Measurements from ENCODE around the gene TMEM201.

TMEM201 gene

GRCh38 chr1:9588551-9589143 lies at the start of gene TMEM201:
Gene TMEM201, plus strand, starts transcription at chr1:9588911. Its CDS starts 20 bp downstream, at chr1:9588931.
- in situ Hi-C loops (cut with MboI; ENCODE audit: low pct_unique_long_range_greater_than_20kb, low sequenced_read_pairs, unreplicated experiment), result no loop called here
- TF ChIP-seq CTCF (IDR thresholded peaks at IDR 0.05; ENCODE audit: extremely low read depth, insufficient read depth, missing control alignments), result peak; percentile 82

GRCh38 chr1:9539165-9539828 lies 49.4 kb upstream of the TMEM201 start, which contains the start of gene SLC25A33:
Gene SLC25A33, plus strand, starts transcription at chr1:9539465. Its CDS starts 227 bp downstream, at chr1:9539692.
- peak; percentile 99 for DNase-seq (ENCODE audit: low spot score)
- in situ Hi-C loops (cut with MboI; ENCODE audit: low pct_unique_long_range_greater_than_20kb, low sequenced_read_pairs, unreplicated experiment), result no loop called here
- TF ChIP-seq CTCF (IDR thresholded peaks at IDR 0.05; ENCODE audit: extremely low read depth, insufficient read depth, missing control alignments), result no peak

More at GRCh38 chr1:9588551-9589143, at the start of gene TMEM201:
- peak; percentile 98 for DNase-seq (ENCODE audit: low spot score)

DNA sequence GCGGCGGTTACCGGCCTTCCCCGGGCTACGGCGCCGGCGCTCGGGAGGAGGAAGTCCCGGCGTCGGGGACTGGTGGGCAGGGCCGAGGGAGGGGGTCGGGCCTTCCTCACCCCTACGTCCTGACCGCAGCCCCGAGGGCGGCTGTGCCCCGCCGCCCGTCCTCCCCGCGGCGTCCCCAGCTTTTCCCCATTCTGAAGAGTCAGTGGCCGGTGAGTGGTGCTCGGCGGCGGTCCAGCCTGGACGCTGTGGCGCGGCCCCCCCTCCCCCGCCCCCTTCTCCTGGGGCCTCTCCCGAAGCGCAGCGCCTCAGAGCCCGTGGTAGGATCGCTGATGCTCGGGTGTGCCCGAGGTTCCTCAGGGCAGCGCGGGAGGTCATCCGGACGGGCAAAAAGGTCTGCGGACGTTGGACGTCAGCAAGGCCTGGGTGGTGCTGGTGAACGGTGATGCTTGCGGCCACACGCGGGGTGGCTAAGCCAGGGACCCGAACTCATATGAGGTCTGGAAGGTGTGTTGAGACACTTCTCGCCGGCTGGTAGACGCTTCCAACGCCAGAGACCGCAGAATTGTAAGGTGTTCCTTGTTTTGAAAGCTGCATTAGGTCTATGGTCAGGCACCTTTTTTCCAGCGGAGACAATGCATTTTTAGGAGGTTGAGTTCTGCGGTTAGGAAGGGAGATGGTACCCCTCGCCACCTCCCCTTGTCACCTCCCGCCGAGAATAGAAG lies 48.7 kb upstream of the TMEM201 start:
- peak; percentile 81 for DNase-seq (ENCODE audit: low spot score)
- no peak for TF ChIP-seq CTCF (IDR thresholded peaks at IDR 0.05; ENCODE audit: extremely low read depth, insufficient read depth, missing control alignments)
- in situ Hi-C loops (cut with MboI; ENCODE audit: low pct_unique_long_range_greater_than_20kb, low sequenced_read_pairs, unreplicated experiment), result no loop called here

DNA sequence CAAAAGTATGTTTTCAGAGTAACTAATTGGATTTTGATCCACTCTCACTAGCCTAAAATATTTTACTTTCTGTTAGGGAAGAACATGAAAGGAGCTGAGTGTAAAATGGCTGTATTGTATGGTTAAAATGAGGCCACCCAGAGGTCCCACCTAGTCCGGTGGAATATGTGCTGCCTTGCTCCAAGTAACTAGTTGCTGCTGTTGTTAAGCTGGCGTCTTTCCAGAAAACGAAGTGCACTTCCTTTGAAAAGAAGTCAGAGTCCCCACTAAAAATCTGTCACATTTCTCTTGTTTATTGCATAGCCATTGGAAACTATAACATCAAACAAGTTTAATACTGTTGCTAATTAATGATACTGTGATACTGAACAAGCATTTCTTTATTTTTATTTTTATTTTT lies 46.3 kb upstream of the TMEM201 start:
- no peak for TF ChIP-seq CTCF (IDR thresholded peaks at IDR 0.05; ENCODE audit: extremely low read depth, insufficient read depth, missing control alignments)
- in situ Hi-C loops (cut with MboI; ENCODE audit: low pct_unique_long_range_greater_than_20kb, low sequenced_read_pairs, unreplicated experiment), result no loop called here
- no peak for DNase-seq (ENCODE audit: low spot score)

GRCh38 chr1:9544926-9545325 lies 43.8 kb upstream of the TMEM201 start:
- DNase-seq (ENCODE audit: low spot score), result no peak
- in situ Hi-C loops (cut with MboI; ENCODE audit: low pct_unique_long_range_greater_than_20kb, low sequenced_read_pairs, unreplicated experiment), result no loop called here
- no peak for TF ChIP-seq CTCF (IDR thresholded peaks at IDR 0.05; ENCODE audit: extremely low read depth, insufficient read depth, missing control alignments)

- in situ Hi-C loops (cut with MboI; ENCODE audit: low pct_unique_long_range_greater_than_20kb, low sequenced_read_pairs, unreplicated experiment), result no loop called here
- TF ChIP-seq CTCF (IDR thresholded peaks at IDR 0.05; ENCODE audit: extremely low read depth, insufficient read depth, missing control alignments), result no peak
Observed at GRCh38 chr1:9549955-9550546, 38.7 kb upstream of the TMEM201 start.

More at GRCh38 chr1:9549955-9550546, 38.7 kb upstream of the TMEM201 start:
- DNase-seq (ENCODE audit: low spot score), result no peak
